ENCODE measurements around the gene EXOC3L1. TPM values are rescaled to one million over a fixed set of nuclear protein-coding genes. Genes with fewer than 3 reads are reported as not detected.

Gene EXOC3L1
- total and polyA plus RNA-seq, 2 of the 13 experiments (the other 11 are each of a cell fraction or from before 2014, with no cell fraction given) = 0.12 TPM; not detected in 1

DNA sequence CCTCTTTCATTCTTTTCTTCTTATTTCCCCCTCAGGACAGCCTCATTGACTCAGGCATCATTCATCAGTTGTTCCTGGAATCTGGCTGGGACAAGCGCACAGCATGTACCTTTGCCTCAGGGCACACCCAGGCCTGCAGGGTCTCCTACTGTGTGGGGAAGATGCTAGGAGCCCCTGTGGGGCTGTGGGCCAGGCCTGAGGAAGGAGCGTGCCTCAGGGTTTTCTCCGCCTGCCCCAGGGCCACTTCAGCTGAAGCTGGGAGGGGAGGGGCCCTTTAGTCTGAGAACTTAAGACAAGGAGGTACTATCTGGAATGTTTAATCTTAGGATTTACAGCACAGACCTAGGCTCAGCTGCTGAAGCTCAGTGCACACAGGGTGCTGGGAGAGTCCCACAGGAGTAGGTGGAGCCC lies 16.9 kb upstream of the EXOC3L1 start:
- Histone ChIP-seq H3K36me3 (replicated peaks in 1 of 2; ENCODE audit: control insufficient read depth in 1 of 2, insufficient read depth in 2 of 2, low read length in 2 of 2) (peaks cover 14 to 15% of the 10 kb centered on the region in 2 experiments; a peak in 4 of 5 replicates), H3K27ac (ENCODE audit: extremely low read length, insufficient read depth, low read length) (no peak overlapping the region), H3K4me1 (ENCODE audit: insufficient read depth, low read length) (peaks cover 55% of the 10 kb centered on the region), H2AFZ (ENCODE audit: low read length) (no peak overlapping the region), H3K79me2 (ENCODE audit: insufficient read depth, low read length) (no peaks in the 10 kb centered on the region), H3K4me2 (ENCODE audit: low read depth, low read length) (peak overlapping the region; percentile 4; the same call in 1 of the 2 replicates), H3K9me3 (ENCODE audit: low read length) (no peaks in the 10 kb centered on the region), H3K4me3 (replicated peaks in 1 of 3; ENCODE audit: insufficient read depth in 1 of 3, low read depth in 2 of 3, low read length in 3 of 3) (no peak overlapping the region), H3K9ac (ENCODE audit: insufficient read depth, low read depth, low read length) (peak overlapping the region; percentile 5; the same call in 1 of the 2 replicates), H4K20me1 (ENCODE audit: insufficient read depth, low read length) (no peaks in the 10 kb centered on the region), H3K27me3 (ENCODE audit: control insufficient read depth in 1 of 2, insufficient read depth in 2 of 2, low read length in 2 of 2) (no peaks in the 10 kb centered on the region)
- DNase-seq (ENCODE audit: low spot score) (no peak), ATAC-seq (no peak), FAIRE-seq (no peak)
- BruUV-seq (replicated peaks) = no TSS peak
- TF ChIP-seq ELF4 (CRISPR knock-in tag; IDR thresholded peaks at IDR 0.05; ENCODE audit: borderline replicate concordance) (no peak), SSRP1 (CRISPR knock-in tag; IDR thresholded peaks at IDR 0.05) (0 out of 2 replicates have a peak, but pooled peaks have one; percentile 24), ASH2L (IDR thresholded peaks at IDR 0.05; ENCODE audit: insufficient read length, low read depth, low read length) (no peak), ZNF670 (CRISPR knock-in tag; IDR thresholded peaks at IDR 0.05; ENCODE audit: borderline replicate concordance) (no peak), ZNF441 (CRISPR knock-in tag; IDR thresholded peaks at IDR 0.05; ENCODE audit: borderline replicate concordance) (no peak), ZNF703 (CRISPR knock-in tag; IDR thresholded peaks at IDR 0.05; ENCODE audit: borderline replicate concordance) (no peak), ZNF672 (CRISPR knock-in tag; IDR thresholded peaks at IDR 0.05) (no peak), ZNF558 (CRISPR knock-in tag; IDR thresholded peaks at IDR 0.05; ENCODE audit: borderline replicate concordance) (0 out of 2 replicates have a peak, but pooled peaks have one; percentile 57), ZNF772 (CRISPR knock-in tag; IDR thresholded peaks at IDR 0.05) (no peak), ZNF432 (CRISPR knock-in tag; IDR thresholded peaks at IDR 0.05; ENCODE audit: borderline replicate concordance) (no peak), HDAC1 (CRISPR knock-in tag; IDR thresholded peaks at IDR 0.05) (no peak), CAMTA2 (CRISPR knock-in tag; IDR thresholded peaks at IDR 0.05; ENCODE audit: borderline replicate concordance) (no peak), GTF2F1 (IDR thresholded peaks at IDR 0.05; ENCODE audit: low read length) (no peak), CCAR2 (optimal IDR thresholded peaks at IDR 0.05; ENCODE audit: low read depth, low read length) (peak; percentile 21), SALL1 (CRISPR knock-in tag; IDR thresholded peaks at IDR 0.05) (no peak), SP140L (CRISPR knock-in tag; IDR thresholded peaks at IDR 0.05; ENCODE audit: borderline replicate concordance) (no peak)
- TF ChIP-seq, protein P1, sequence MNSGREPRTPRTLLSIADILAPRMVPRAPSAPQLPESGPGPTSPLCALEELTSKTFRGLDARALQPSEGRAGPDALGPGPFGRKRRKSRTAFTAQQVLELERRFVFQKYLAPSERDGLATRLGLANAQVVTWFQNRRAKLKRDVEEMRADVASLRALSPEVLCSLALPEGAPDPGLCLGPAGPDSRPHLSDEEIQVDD (CRISPR knock-in tag; IDR thresholded peaks at IDR 0.05; ENCODE audit: borderline replicate concordance) = no peak
- TF ChIP-seq, protein P2, sequence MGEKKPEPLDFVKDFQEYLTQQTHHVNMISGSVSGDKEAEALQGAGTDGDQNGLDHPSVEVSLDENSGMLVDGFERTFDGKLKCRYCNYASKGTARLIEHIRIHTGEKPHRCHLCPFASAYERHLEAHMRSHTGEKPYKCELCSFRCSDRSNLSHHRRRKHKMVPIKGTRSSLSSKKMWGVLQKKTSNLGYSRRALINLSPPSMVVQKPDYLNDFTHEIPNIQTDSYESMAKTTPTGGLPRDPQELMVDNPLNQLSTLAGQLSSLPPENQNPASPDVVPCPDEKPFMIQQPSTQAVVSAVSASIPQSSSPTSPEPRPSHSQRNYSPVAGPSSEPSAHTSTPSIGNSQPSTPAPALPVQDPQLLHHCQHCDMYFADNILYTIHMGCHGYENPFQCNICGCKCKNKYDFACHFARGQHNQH (CRISPR knock-in tag; IDR thresholded peaks at IDR 0.05) = no peak
- intact Hi-C loops (cut with micrococcal nuclease; ENCODE audit: unreplicated experiment) (no loop called here), in situ Hi-C loops (cut with HindIII; ENCODE audit: extremely low pct_ligation_motif_present, low pct_unique_long_range_greater_than_20kb) (no loop called here)
- WGBS (ENCODE audit: low lambda C conversion rate) = 97% methylated on average over 3 of the region's 3 CpGs
- ChIA-PET POLR2A (interaction anchor here (1.4 to 2.1 kb wide), 6 partner anchors 9 to 40 kb away, joined by 3 to 6 read pairs (median 4); partner anchors contain the start of genes FHOD1, NOL3 and TMEM208), CTCF (ENCODE audit: low intra/inter-chr PET ratio, low total read pairs) (no interaction called here)

Data from HepG2 (cell line).